GM06990 (cell line): ENCODE data around the gene FBLN1.
"Not testable (repeated sequence)": the region's sequence is repeated elsewhere in the genome, so short reads cannot be mapped to it uniquely, and the experiment has no call there.

Source experiments
- DNase-seq: peaks from one replicate; pipeline ENCODE4 v3.0.0-alpha.2; 2011; ENCODE audit not compliant: insufficient read length; ENCODE audit errors: extremely low read depth
- H3K27me3 ChIP-seq: replicated peaks from 2 replicates; pipeline ENCODE4 v1.6.0; 2011; ENCODE audit warnings: low read length; ENCODE audit not compliant: control insufficient read depth, insufficient read depth
- H3K36me3 ChIP-seq: 2 replicates; pipeline ENCODE4 v1.5.1; 2011; ENCODE audit warnings: low read length; ENCODE audit not compliant: control insufficient read depth, insufficient read depth
- H3K4me3 ChIP-seq: replicated peaks from 2 replicates; pipeline ENCODE4 v1.5.1; 2011; ENCODE audit warnings: low read depth, mild to moderate bottlenecking, control low read depth, low read length
- CTCF ChIP-seq: IDR thresholded peaks from 2 replicates; pipeline ENCODE4 v1.5.1; 2011; ENCODE audit warnings: low read length, control low read depth, mild to moderate bottlenecking, inconsistent platforms; ENCODE audit not compliant: insufficient read depth, poor library complexity, severe bottlenecking

Gene FBLN1

GRCh38 chr22:45620706-45621105, 118.0 kb downstream of the FBLN1 start:
- no peaks in the 10 kb centered on the region for H3K27me3 ChIP-seq
- DNase-seq: no peak
- H3K4me3 ChIP-seq: no peak overlapping the region
- no peaks in the 10 kb centered on the region for H3K36me3 ChIP-seq
- no peak for TF ChIP-seq CTCF

DNA sequence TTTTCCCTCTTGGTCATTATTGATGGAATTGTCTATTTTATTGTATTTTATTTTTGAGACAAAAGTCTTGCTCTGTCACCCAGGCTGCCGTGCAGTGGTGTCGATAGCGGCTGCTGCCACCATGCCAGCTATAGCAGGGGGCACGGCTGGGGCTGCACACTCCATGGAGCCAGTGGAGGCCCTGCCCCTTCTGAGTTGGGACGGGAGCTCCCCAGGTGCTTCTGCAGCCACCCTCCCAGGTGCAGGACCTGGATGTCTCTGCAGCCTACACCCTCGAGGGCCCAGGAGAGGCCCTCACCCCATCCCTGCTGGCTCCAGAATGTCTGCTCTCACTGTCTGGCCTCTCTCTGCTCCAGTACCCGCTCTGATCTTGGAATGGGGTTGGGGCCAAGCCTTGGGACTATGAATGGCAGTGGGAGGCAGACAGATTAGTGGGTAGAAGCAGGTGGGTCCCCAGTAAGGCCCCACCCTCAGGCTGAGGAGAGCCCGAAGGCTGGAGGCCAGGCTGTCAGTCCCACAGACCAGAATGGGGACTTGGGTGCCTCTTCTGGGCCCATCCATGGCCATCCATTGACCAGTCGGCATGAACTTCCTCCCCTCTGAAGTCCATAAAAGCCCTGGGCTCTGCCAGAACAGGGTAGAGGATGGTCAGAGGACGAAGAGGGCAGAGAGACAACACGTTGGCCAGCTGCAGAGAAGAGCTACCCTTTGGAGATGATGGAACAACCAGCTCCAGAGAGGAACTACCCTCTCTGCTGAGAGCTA, 119.3 kb downstream of the FBLN1 start:
- Histone ChIP-seq H3K4me3 (no peak overlapping the region), H3K27me3 (no peaks in the 10 kb centered on the region), H3K36me3 (no peaks in the 10 kb centered on the region)
- TF ChIP-seq CTCF: no peak
- DNase-seq: no peak

DNA sequence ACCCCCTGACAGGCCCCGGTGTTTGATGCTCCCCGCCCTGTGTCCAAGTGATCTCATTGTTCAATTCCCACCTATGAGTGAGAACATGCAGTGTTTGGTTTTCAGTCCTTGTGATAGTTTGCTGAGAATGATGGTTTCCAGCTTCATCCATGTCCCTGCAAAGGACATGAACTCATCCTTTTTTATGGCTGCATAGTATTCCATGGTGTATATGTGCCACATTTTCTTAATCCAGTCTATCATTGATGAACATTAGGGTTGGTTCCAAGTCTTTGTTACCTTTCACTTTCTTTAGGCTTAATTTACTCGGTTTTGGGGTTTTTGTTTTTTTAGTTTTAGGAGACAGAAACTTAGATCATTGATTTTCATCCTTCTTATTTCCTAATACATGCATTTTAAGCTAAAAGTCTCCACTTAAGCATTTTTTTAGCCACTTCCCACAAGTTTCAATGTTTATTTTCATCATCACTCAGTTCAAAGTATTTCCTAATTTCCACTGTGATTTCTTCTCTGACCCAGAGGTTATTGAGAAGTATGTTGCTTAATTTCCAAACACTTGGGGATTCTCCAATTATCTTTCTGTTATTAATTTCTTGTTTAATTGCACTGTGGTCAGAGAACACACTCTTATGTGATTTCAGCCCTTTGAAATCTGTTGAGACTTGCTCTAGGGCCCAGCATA, 120.9 kb downstream of the FBLN1 start:
- H3K27me3 ChIP-seq, DNase-seq, H3K4me3 ChIP-seq, H3K36me3 ChIP-seq: not testable (repeated sequence)

- no peak overlapping the region for H3K4me3 ChIP-seq
- TF ChIP-seq CTCF: no peak
- H3K36me3 ChIP-seq: no peaks in the 10 kb centered on the region
- 0 out of 2 replicates have a peak, but pooled peaks cover 3% of the 10 kb centered on the region for H3K27me3 ChIP-seq
- no peak for DNase-seq
Observed at GRCh38 chr22:45626198-45626651, 123.5 kb downstream of the FBLN1 start.

DNA sequence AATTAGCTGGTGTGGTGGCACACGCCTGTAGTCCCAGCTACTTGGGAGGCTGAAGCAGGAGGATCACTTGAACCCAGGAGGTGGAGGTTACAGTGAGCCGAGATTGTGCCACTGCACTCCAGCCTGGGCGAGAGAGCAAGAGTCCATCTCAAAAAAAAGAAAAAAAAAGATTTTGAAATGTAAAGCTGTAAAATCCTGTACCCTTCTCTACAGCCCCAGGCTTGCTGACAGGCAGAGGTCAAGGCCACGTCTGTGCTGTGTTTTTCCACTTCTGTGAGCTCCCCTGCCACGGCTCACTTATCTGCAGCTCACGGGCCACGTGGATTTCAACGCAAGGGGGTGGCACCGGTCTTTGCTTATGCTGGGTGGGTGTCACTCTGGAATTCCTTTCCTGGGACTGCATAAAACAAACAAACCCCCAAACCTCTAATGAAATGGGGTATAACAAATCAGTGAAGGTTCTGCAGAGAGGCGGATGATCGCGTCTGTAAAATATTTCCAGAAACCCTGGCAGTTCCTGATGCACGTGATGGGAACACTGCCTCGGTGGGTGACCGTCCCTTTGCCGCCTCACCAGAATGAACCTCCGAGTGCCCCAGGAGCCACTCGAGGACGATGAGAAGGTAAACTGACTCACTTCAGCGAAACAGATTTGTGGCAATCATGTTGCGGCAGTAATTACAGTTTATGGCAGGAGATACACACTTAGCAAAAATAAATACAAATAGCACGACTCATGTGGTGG, 125.0 kb downstream of the FBLN1 start:
- no peak for DNase-seq
- no peak overlapping the region for H3K4me3 ChIP-seq
- H3K36me3 ChIP-seq: no peaks in the 10 kb centered on the region
- peaks cover 3% of the 10 kb centered on the region; the same call in 1 of the 2 replicates for H3K27me3 ChIP-seq
- TF ChIP-seq CTCF: no peak

DNA sequence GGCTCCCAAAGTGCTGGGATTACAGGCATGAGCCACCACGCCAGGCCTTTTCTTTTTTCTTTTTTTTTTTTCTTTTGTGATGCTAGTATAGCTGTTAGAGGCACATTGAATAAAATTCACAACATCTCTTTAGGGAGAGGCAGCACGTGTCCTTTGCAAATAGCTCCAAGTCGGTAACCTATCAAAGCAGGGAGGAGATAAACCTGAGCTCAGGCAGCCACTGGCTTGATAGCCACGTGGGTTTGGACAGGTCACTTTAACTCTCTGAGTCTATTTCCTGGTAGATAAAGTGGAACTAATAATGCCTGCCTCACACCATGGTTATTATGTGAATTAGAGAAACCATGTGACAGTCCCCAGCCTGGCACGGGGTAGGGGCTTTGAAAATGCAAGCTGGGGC, 125.8 kb downstream of the FBLN1 start:
- no peaks in the 10 kb centered on the region for H3K36me3 ChIP-seq
- DNase-seq: no peak
- no peak overlapping the region for H3K4me3 ChIP-seq
- no peak for TF ChIP-seq CTCF
- peaks cover 3% of the 10 kb centered on the region; the same call in 1 of the 2 replicates for H3K27me3 ChIP-seq
